Thoracic aorta (tissue), 2 donors: ENCODE results near the gene CCT2. TPM values are rescaled to one million over a fixed set of nuclear protein-coding genes. Genes with fewer than 3 reads are reported as not detected.

Experiments used
- ATAC-seq: fragments of 150-250 bp; one replicate; pipeline ENCODE4 v1.8.0; 2017; ENCODE audit warnings: low read depth; ENCODE audit not compliant: insufficient number of reproducible peaks, low FRiP score
- DNase-seq: peaks from one replicate; pipeline ENCODE4 v3.0.0-alpha.2; 2020; ENCODE audit warnings: low spot score
- H3K27ac ChIP-seq, 2 donors: fragments of 200-600 bp; sonication (generic); 1 replicate in 1 of 2; 2 replicates in 1 of 2; pipeline ENCODE4 v1.5.1; 2016; ENCODE audit warnings: mild to moderate bottlenecking in 2 of 2, moderate library complexity in 2 of 2
- H3K27me3 ChIP-seq: fragments of 200-600 bp; sonication (generic); replicated peaks from 2 replicates; pipeline ENCODE4 v1.6.0; 2016; ENCODE audit warnings: mild to moderate bottlenecking; ENCODE audit not compliant: insufficient read depth
- H3K36me3 ChIP-seq: fragments of 200-600 bp; sonication (generic); one replicate; pipeline ENCODE4 v1.5.1; 2016
- H3K4me1 ChIP-seq, 2 donors: fragments of 200-600 bp; sonication (generic); 1 replicate in 1 of 2; 2 replicates in 1 of 2; pipeline versions ENCODE4 v1.5.1 to v1.6.0; 2016; ENCODE audit warnings: low read depth in 2 of 2, mild to moderate bottlenecking in 1 of 2; ENCODE audit not compliant: control insufficient read depth in 1 of 2
- H3K4me3 ChIP-seq: fragments of 200-600 bp; sonication (generic); 2 replicates; pipeline ENCODE4 v1.5.1; 2016; ENCODE audit warnings: mild to moderate bottlenecking
- H3K9me3 ChIP-seq: fragments of 200-600 bp; sonication (generic); 2 replicates; pipeline ENCODE4 v1.5.1; 2016
- total RNA-seq, 2 donors: library from RNA; depleted of rRNA; stranded (reverse); fragments of >200 nt; gene quantifications; one replicate each; pipeline versions ENCODE4 v1.1.0 to v1.2.3, GENCODE V29; 2016
- TF ChIP-seq, protein P1 (sequence below): fragments of 200-600 bp; sonication (generic); IDR thresholded peaks from one replicate; pipeline ENCODE4 v1.5.1; 2019; ENCODE audit warnings: antibody characterized with exemption

The CCT2 gene
- total RNA-seq, 2 donors from 2014 or later: 82.4 to 89.6 TPM

DNA sequence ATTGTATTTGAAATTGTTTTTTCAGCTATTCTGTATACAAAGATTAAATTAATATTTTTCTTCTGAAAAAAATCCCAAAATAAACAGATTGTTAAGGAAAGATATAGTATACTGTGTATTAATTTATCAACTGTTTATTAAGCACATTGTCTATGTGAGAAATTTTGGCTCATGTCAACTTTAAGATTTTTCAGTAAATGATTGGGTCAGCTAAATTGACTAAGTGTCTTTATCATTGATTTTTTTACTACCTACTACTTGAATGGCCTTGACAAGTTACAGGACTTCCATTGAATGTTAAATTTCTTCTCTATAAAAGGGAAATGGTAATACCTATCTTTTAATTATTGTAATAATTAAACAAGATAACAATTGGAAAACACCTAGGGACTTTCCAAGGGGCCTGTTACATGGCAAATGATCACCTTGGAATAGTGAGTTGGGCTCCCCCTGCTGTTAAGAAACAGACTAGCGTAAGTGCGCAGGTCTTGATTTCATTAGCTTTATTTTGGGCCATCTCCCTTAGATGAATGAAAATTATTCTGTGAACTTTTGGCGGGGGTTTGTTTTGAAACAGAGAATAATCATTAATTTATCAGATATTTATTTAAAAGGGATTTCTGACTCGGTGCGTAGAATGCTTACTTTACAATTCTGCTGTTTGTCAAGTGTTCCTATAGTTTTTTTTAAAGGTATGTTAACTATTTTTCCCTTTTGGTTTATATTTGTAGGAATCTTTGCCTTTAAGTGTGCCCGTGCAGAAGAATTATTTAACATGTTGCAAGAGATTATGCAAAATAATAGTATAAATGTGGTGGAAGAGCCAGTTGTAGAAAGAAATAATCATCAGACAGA, 14.5 kb upstream of the CCT2 start:
- peak; percentile 93 for ATAC-seq
- TF ChIP-seq, protein P1, sequence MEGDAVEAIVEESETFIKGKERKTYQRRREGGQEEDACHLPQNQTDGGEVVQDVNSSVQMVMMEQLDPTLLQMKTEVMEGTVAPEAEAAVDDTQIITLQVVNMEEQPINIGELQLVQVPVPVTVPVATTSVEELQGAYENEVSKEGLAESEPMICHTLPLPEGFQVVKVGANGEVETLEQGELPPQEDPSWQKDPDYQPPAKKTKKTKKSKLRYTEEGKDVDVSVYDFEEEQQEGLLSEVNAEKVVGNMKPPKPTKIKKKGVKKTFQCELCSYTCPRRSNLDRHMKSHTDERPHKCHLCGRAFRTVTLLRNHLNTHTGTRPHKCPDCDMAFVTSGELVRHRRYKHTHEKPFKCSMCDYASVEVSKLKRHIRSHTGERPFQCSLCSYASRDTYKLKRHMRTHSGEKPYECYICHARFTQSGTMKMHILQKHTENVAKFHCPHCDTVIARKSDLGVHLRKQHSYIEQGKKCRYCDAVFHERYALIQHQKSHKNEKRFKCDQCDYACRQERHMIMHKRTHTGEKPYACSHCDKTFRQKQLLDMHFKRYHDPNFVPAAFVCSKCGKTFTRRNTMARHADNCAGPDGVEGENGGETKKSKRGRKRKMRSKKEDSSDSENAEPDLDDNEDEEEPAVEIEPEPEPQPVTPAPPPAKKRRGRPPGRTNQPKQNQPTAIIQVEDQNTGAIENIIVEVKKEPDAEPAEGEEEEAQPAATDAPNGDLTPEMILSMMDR: peak; percentile 76
- no peaks in the 10 kb centered on the region for H3K27me3 ChIP-seq
- DNase-seq: no peak
- H3K4me1 ChIP-seq: no peaks in the 10 kb centered on the region
- H3K9me3 ChIP-seq: no peaks in the 10 kb centered on the region
- H3K4me3 ChIP-seq: no peak overlapping the region
- H3K36me3 ChIP-seq: peaks cover 20% of the 10 kb centered on the region
- H3K27ac ChIP-seq: no peak overlapping the region

DNA sequence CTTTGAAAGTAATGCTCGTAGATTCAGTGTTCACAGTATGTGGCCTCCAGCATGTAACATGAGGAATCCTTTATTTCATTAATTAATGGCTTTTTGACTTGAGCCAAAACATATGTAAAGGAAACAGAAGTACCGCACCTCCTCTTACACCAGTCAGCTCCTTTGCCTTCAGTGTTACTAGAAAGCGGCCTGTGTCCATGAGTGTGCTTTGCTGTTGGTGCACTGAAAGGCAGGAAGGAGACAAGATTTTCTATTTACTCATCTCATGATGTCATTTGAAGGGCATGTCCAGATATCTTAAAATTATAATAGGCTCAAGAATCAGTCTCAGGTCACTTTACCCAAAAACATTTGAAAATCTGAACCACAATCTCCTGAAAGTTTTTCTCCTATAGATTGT, 9.9 kb upstream of the CCT2 start:
- TF ChIP-seq, protein P1: no peak
- no peak for ATAC-seq
- no peaks in the 10 kb centered on the region for H3K27me3 ChIP-seq
- no peaks in the 10 kb centered on the region for H3K4me1 ChIP-seq
- no peaks in the 10 kb centered on the region for H3K9me3 ChIP-seq
- H3K36me3 ChIP-seq: peaks cover 20% of the 10 kb centered on the region
- no peak overlapping the region for H3K27ac ChIP-seq
- no peak for DNase-seq
- H3K4me3 ChIP-seq: no peak overlapping the region

DNA sequence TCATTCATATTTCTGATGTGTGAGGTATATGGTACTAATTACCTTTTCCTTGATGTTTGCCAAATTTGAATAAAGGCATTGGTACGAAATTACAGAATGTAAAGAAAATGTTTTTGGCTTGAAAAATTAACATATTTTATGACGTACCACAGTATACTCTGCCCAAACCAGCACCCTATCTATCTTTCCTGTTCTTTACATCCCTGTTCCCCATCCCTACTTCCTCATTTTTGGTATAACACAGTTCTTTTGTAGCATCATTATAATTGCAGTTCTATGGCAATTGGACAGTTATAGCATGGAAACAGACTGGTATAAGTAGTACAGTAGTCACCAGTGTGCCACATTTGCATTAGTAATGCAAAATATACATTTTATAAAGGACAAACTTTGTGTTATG, 7.0 kb upstream of the CCT2 start:
- Histone ChIP-seq H3K27ac (no peak overlapping the region), H3K4me3 (no peak overlapping the region), H3K36me3 (peaks cover 16% of the 10 kb centered on the region), H3K4me1 (no peaks in the 10 kb centered on the region), H3K27me3 (no peaks in the 10 kb centered on the region), H3K9me3 (no peaks in the 10 kb centered on the region)
- no peak for DNase-seq
- TF ChIP-seq, protein P1: no peak
- ATAC-seq: no peak

DNA sequence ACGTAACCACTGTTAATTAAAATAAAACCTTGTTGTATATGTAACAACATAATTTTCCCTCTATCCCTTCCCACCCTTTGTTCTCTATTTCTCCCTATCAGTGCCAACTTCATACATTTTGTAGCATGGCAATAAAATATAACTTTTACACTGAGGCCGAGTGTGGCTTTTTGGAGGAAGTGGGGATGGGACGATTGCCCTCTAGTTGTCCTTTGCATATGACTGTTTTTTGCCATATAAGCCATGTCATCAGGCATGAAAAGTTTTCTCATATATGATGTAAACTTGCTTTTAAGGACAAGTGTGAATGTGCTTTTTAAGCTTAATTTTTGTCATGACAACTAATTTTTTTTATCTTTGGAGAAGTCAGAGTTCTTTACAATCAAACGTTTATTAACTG, 6.2 kb upstream of the CCT2 start:
- no peaks in the 10 kb centered on the region for H3K9me3 ChIP-seq
- ATAC-seq (no peak), DNase-seq (no peak)
- no peak overlapping the region for H3K4me3 ChIP-seq
- H3K36me3 ChIP-seq: peaks cover 13% of the 10 kb centered on the region
- H3K4me1 ChIP-seq: no peaks in the 10 kb centered on the region
- no peaks in the 10 kb centered on the region for H3K27me3 ChIP-seq
- no peak overlapping the region for H3K27ac ChIP-seq
- TF ChIP-seq, protein P1: no peak

DNA sequence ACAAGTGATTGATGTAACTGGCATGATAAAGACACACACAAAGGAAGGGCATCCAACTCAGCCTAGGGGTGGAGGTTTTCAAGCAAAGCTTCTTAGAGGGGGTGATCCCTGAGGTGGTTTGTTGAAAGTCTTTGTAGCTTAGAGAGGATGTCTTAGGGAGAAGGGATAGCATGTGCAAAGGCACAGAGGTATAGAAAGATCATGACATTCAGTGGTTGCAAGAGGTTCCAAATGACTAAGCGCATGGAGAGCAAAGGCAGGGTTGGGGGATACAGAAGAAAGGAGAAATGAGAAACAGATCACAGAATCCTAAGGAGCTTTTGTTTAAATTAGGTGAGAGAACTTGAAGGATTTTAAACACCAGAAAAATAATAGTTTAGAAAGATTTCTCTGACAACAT, 5.2 kb upstream of the CCT2 start:
- ATAC-seq: no peak
- TF ChIP-seq, protein P1: no peak

More for the DNA sequence above, 5.2 kb upstream of the CCT2 start:
- Histone ChIP-seq H3K27ac (no peak overlapping the region), H3K27me3 (no peaks in the 10 kb centered on the region), H3K4me3 (no peak overlapping the region), H3K36me3 (peaks cover 4% of the 10 kb centered on the region), H3K9me3 (no peaks in the 10 kb centered on the region), H3K4me1 (no peaks in the 10 kb centered on the region)
- no peak for DNase-seq
